SH-SY5Y (cell line): ENCODE data around the gene LTBP1.

ENCODE experiments used
- GATA2 ChIP-seq: IDR thresholded peaks from 2 replicates; pipeline ENCODE4 v1.6.1; 2011; ENCODE audit warnings: mild to moderate bottlenecking, low read depth, low read length
- GATA3 ChIP-seq: IDR thresholded peaks from 2 replicates; pipeline ENCODE4 v1.6.1; 2011; ENCODE audit warnings: low read depth, mild to moderate bottlenecking, low read length, moderate library complexity

LTBP1 gene

DNA sequence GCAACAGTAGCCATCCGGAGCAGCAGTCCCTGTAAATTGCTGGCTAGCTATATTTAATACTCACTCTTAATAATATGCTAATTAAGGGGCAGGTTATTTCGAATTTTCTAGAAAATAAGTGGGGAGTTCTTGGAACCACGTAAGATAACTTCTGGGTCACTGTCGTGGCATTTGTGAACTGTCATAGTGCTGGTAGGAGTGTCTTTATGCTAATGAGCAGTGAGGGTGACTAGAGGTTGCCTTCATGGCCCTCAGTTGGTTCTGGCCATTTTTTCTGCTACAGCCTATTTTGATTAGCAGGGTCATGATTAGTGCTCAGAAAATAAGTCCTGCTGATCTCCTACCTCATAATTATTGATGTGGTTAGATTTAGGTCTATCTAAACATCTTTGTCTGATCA, 279.8 kb downstream of the LTBP1 start:
- TF ChIP-seq GATA2 (no peak), GATA3 (no peak)

GRCh38 chr2:33229646-33230045, 282.9 kb downstream of the LTBP1 start:
- TF ChIP-seq GATA2 (no peak), GATA3 (no peak)

- TF ChIP-seq GATA3 (no peak), GATA2 (no peak)
Observed at GRCh38 chr2:33230195-33230594, 283.4 kb downstream of the LTBP1 start.

- no peak for TF ChIP-seq GATA2
- no peak for TF ChIP-seq GATA3
Observed at GRCh38 chr2:33230842-33231241, 284.1 kb downstream of the LTBP1 start.

DNA sequence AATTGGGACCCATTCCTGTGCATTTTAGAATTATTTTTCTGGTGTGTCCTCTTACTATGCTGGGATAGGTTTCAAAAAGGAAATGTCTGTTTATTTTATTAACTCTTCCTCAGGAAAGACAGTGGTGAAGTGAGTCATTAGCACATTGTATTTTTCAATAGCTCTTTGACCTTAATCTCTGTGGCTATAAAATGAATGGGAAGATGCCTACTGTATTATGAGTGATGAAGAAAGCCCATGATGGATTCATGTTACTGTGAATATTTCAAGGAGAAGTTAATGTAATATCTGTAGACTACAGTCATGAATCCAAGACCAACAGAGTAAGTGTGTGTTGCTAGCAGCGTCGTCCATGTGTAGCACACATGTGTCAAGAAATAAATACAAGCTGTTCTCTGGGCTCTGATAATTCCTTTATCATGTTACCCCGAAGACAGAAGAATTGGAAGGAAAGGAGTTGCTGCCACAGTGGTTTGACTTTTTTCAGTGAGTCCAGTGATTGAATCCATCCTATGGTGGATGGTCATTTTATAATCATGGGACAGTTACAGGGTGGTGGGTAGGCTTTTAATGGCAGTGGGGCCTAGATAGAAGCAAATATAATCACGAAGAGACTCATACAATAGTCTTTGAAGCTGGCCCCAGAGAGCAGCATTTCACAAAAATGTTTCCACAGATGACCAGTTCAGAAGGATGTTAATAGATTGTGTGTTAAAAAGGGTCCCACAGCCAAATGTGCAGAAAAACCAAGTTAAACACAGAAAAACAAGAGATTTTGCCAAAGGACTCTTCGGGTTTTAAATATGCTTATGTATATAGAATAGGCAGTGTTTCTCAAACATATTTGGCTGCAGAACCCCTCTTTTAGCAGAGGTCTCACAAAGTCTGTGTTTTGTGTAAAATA, 290.0 kb downstream of the LTBP1 start:
- no peak for TF ChIP-seq GATA2
- no peak for TF ChIP-seq GATA3

DNA sequence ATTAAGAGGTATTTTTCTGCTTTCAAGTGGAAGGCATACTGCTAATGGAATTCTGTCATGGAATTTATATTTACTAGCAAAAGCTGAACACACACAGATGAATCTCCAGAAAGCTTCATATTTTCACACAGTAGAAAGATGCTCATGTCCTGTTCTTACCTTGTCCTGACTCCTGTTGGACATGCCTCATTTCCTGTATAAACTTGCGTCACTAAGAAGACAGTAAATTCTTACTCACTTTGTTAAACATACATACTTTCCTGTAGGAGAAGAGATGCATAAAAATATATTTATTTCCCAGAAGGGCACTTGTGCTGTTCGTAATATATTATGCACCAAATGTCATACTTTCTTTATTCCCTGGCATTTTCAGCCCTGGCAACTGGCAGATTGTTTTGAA, 291.4 kb downstream of the LTBP1 start:
- TF ChIP-seq GATA3 (no peak), GATA2 (no peak)

GRCh38 chr2:33240178-33240577, 293.4 kb downstream of the LTBP1 start:
- no peak for TF ChIP-seq GATA3
- no peak for TF ChIP-seq GATA2

DNA sequence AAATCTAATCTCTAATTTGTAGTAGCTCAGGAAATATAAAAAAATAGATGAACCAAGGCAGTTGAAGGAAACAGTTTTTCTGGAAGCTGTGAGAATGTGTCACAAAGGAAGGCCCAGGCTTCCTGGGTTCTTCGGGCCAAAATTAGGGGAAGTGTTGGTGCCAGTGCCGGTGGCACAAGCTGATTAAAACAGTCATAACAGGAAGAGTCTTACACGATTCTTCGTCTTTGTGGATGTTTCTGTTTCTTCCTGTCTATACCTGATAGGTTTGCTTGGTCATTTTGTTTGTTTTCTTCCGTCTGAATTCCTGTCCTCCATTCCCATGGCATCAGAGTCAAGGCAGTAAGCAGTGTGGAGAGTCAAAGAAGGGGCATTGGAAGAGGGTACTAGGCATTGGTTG, 294.3 kb downstream of the LTBP1 start:
- no peak for TF ChIP-seq GATA3
- no peak for TF ChIP-seq GATA2

DNA sequence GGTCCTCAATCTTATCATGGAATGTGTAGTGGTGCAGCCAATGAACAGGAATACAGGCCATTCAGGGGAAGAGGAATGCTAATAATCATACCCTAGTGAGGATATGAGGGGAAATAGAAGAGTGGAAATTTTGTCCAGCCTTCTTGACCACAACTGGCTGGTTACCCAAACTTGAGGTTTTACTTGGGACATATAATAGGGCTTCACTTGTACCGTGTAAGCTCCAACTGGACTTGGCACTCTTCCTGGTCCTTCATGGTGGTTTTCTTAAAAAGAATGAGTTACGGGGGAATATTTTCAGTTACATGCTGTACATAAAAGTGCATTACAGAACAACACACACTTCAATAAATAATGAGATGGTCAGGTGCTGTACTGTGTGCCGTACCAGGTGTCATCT, 294.8 kb downstream of the LTBP1 start:
- TF ChIP-seq GATA3 (no peak), GATA2 (no peak)

DNA sequence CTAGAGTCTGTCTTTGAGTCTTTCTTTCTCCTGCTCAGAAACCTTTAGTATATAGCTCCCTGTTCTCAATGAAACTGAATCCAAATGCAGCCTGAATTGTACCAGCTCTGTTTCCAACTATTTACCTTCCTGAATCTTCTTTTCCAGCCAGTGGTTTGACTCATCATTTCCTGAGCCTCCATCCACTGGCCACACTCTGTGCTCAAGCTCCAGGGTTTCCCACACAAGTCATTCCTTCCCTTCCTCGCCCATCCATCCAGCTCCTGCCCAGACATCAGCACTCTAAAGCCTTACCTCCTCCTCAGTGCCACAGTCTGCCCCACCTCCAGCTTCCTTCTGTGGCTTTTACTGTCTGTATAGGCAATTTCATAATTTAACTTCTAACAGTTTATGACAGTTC, 296.1 kb downstream of the LTBP1 start:
- TF ChIP-seq GATA2, result no peak
- TF ChIP-seq GATA3, result no peak

DNA sequence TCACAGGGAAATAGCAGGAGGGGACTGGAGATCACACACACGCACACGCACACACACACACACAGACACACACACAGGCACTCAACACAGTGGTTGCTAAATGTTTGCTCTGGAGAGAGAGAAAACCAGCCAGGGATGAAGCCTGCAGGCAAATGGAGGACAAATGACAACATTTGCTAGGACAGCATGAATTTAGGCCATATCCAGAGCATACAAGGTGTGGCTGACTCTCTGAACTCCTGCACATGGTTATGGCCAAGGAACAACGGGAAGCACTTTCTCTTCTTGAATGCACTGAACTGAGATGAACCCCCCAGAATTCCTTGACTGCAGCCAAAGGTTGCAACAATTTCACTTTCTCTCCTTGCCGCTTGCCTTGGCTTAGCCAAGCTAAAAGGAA, 299.7 kb downstream of the LTBP1 start:
- TF ChIP-seq GATA3, result no peak
- no peak for TF ChIP-seq GATA2

- no peak for TF ChIP-seq GATA2
- no peak for TF ChIP-seq GATA3
Observed at GRCh38 chr2:33247365-33247764, 300.6 kb downstream of the LTBP1 start.

- TF ChIP-seq GATA2, result no peak
- TF ChIP-seq GATA3, result no peak
Observed at GRCh38 chr2:33250417-33251029, 303.8 kb downstream of the LTBP1 start.

DNA sequence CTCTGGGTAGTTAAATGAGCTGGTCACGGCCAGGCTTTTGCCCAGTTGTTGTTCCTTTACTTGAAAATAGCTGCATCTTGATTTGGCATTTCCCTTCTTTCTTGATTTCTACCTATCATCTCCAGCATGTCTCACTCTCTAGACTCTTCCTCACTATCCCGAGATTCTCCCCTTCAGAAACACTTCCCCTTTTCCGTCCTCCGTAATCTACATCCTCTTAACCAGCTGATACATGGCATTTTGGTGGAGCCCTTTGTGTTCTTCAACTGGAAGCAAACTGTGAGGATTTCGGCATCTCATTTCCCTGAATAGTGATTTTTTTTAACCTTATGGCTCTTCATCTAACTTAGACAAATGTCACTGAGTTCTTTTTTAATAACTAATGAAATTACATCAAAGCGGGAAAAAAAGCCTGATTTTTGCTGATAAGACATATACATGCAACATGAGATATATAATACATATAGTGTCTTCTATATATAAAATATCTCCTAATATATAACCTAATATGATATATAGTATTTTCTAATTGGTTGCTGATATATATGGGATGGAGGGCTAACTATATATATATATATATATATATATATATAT, 309.5 kb downstream of the LTBP1 start:
- no peak for TF ChIP-seq GATA3
- no peak for TF ChIP-seq GATA2

DNA sequence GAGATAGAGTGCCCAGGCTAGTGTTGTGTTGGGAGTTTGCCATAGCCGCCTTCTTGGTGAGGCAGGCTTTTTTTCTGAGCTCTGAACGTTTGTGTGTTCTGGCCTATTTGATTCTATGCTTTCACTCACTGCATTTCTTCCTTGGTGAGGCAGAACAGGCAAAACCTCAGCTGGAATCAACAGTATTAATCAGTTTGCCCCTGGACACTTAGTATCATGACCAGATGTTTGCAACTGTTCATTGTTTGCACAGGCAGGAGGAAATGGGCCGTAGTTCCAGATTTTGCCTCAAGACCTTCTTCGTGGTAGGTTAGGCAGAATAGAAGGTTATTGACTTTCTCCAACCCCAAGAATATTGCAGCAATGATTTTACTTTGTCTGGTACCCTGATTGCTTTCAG, 311.6 kb downstream of the LTBP1 start:
- TF ChIP-seq GATA2, result no peak
- no peak for TF ChIP-seq GATA3
